Activated CD8-positive, alpha-beta memory T cell treated with anti-CD3 and anti-CD28 coated beads for 36 hours (primary cell): Measurements from ENCODE around the gene PLD1. TPM values are rescaled to one million over a fixed set of nuclear protein-coding genes. Genes with fewer than 3 reads are reported as not detected.

Experiments used
- CTCF ChIA-PET: fragments of 350-600 bp; sonication (Branson Sonifier 250); formaldehyde crosslinking; loops from one replicate; lab custom pipeline; 2021; ENCODE audit warnings: antibody characterized with exemption; lab: Charles Lee
- POLR2A ChIA-PET: fragments of 350-600 bp; sonication (Branson Sonifier 250); formaldehyde crosslinking; loops from one replicate; lab custom pipeline; 2021; ENCODE audit warnings: antibody characterized with exemption; lab: Charles Lee
- total RNA-seq, 2 experiments: library from RNA; stranded (reverse); gene quantifications; one replicate each; pipeline ENCODE4 v1.2.3, GENCODE V29; 2021

The PLD1 gene
- total RNA-seq, 2 experiments from 2014 or later = 0.19 to 0.80 TPM

GRCh38 chr3:171840811-171841619 is 30.7 kb upstream of the PLD1 start:
- POLR2A ChIA-PET = no interaction called here
- CTCF ChIA-PET = no interaction called here

DNA sequence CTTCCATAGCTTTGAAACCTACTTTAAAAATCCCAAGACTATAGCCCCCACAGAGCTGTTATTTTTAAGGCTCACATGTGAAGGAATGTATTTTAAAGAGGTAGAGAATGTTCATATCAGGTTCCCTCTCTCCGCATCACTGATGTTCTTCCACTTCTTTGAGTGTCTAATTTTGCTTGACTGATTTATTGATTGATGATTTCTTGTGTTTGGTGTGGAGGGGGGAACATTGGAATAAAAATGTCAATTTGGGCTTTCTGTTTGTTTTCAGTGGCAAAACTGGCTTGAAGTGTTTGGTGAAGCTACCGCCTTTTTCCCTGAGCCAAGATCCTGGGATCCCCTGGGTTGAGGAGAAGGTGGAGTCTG is 30.1 kb upstream of the PLD1 start:
- ChIA-PET POLR2A (no interaction called here), CTCF (no interaction called here)

DNA sequence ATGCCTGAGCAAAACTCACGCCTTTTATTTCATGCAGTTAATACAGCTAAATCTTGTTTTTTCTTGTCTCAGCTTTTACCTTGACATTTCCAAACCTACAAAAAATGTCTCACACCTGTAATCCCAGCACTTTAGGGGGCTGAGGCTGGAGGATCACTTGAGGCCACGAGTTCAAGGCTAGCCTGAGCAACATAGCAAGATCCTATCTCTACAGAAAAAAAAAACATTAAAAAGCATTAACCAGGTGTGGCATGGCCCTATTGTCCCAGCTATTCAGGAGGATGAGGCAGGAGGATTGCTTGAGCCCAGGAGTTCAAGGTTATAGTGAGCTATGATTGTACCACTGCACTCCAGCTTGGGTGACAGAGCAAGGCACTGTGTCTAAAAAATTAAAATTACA is 29.0 kb upstream of the PLD1 start:
- ChIA-PET POLR2A (no interaction called here), CTCF (interaction anchor here (0.7 kb wide), 1 partner anchor 368 kb away, joined by 4 read pairs; no protein-coding TSS in a partner anchor)

GRCh38 chr3:171838218-171838720 is 28.0 kb upstream of the PLD1 start:
- CTCF ChIA-PET = interaction anchor here (1.1 kb wide), 1 partner anchor 12 kb away, joined by 3 read pairs; no protein-coding TSS in a partner anchor

DNA sequence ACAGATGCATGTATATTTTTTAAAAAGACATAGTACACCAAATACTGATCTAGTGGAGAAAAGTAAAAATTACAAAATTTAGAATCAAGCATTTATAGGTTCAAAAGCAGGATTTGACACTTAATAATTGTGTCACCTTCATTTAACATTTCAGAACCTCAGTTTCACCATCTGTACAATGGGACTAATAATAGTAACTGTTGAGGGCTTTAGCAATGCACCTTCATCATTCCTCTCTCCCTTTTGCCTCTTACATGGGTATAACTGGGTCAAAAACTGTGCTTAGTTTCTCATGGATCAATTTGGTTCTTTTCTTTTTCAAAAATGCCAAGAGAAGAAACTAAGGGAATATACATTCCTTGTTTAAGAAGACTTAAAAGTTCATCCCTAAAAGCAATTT is 27.4 kb upstream of the PLD1 start:
- POLR2A ChIA-PET = no interaction called here
- CTCF ChIA-PET = interaction anchor here (1.1 kb wide), 1 partner anchor 12 kb away, joined by 3 read pairs; no protein-coding TSS in a partner anchor

More at GRCh38 chr3:171838218-171838720, 28.0 kb upstream of the PLD1 start:
- POLR2A ChIA-PET = no interaction called here

DNA sequence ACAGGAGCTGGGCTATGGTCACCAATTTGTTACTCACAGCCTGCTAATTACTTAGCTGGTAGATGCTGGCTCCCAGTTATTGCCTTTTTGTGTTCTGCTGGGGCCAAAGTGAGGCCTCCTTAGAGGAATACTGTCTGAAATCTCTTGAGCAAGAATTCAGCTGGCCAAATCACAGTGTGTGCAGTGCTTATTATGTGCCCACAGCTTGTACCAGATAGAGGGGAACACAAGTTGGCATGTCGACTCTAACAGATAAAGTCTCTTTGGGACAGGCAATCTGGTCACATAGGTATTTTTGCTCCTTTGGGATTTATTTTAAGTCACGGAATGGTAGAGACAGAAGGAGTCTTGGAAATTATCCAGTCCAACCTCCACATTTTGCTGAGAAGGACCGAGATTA is 26.6 kb upstream of the PLD1 start:
- ChIA-PET POLR2A (no interaction called here), CTCF (no interaction called here)

DNA sequence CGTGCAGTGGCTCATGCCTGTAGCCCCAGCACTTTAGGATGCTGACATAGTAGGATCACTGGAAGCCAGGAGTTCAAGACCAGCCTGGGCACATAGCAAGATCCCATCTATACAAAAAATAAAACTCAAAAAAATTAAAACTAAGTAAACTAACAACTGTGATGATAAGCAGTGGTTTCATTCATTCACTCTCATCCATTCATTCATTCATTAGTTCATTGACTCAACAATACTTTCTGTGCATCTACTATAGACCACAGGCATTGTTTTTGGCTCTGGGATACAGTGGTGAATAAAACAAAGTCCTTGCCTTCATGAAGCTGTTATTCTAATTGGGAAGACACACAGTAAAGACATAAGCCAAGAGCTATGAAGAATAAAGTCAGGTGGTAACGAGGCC is 25.3 kb upstream of the PLD1 start:
- POLR2A ChIA-PET = no interaction called here
- CTCF ChIA-PET = no interaction called here

- CTCF ChIA-PET = no interaction called here
- POLR2A ChIA-PET = no interaction called here
Observed at GRCh38 chr3:171835116-171835515, 24.8 kb upstream of the PLD1 start.

- ChIA-PET POLR2A (no interaction called here), CTCF (no interaction called here)
Observed at GRCh38 chr3:171834461-171834801, 24.1 kb upstream of the PLD1 start.

DNA sequence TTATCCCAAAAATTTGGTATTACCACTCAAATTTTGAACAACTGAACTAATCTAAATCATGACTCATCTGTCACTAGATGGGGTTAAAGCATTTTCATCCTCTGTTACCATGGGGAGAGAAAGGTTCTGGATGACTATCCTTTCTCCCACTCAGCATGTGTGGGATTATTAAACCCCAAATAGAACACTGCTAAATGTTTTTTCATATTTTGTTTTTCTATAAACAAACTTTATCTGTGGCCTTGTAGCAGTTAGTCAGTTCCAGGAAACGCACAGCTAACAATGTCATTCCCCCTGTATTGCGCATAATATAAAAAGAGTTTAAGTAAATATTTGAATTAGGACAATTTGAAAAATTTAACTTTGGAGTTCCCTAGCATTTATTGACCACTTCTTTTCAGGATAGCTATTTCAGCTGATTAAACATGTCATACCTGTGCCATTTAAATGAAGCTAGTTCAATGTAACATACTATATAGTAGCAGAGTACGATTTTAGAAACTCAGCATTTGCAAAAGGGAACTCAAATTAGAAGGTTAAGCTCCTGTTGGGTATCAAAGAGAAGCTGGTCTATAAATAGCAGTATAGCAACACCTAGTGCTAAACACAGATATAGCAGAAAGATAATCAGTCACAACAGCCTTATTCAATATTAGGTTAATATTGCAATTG is 23.6 kb upstream of the PLD1 start:
- POLR2A ChIA-PET = no interaction called here

DNA sequence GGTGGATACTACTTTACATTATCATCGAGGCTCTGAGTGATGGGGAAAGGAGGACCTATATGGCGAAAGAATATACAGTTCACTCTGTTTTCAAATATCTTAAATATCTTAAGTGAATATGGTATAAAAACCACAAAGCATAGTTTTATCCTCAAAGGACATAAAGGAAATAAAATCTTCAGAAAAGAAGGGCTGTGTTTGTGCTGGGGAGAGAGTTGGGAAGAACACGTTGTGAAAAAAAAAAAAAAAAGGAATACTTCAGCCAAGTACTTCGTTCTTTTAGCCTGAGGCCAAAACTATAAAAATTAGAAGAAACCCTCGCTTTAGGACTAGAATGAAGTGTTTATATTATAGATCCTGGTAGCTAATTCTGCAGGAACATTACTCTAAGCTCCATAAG is 22.7 kb upstream of the PLD1 start:
- ChIA-PET CTCF (no interaction called here), POLR2A (no interaction called here)

More for the DNA sequence above, 23.6 kb upstream of the PLD1 start:
- CTCF ChIA-PET = no interaction called here

- CTCF ChIA-PET = no interaction called here
- POLR2A ChIA-PET = no interaction called here
Observed at GRCh38 chr3:171831936-171832335, 21.7 kb upstream of the PLD1 start.

DNA sequence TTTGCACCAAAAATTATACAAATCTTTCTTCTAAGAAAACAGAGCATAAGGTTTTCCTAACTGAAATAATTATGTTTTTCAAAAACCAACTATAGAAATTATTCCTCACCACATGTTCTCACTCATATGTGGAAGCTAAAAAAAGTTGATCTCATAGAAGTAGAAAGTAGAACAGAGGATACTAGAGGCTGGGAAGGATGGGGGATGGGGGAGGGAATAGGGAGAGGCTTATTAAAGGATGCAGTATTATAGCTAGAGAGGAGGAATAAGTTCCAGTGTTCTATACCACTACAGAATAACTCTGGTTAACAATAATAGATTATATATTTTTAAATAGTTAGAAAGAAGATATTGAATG is 20.2 kb upstream of the PLD1 start:
- ChIA-PET CTCF (no interaction called here), POLR2A (no interaction called here)

DNA sequence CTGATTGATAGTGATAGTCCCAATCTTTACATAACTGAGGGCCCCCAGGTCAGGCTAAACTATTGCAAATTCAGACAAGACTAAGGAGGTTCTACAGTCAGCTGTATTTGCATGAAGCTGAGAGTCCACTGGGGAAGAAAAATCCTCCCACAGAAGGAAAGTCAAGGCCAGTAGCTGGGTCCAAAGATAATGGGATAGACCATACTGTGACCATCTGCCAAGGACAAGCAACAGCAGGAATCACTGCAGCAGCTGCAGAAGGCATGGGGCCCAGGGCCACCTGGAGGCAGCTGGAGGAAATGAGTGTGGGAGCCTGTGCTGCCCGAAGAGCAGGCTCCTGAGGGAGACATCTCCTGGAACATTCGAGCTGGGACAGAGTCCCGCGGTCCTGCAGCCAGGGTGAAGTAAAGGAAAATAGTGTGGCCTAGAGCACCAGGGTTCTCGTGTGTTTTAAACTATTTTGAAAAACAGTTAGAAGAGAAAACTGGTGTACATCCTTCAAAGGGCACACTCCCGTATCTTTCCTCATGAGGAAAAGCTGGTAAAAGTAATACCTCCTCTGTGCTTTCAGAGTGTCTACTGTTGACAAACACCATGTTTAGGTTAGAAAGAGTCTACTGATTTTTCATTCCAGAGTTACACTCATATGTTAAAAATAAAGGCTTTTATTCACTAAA is 19.7 kb upstream of the PLD1 start:
- CTCF ChIA-PET = no interaction called here
- POLR2A ChIA-PET = no interaction called here

GRCh38 chr3:171828902-171829770 is 18.9 kb upstream of the PLD1 start:
- POLR2A ChIA-PET = no interaction called here

DNA sequence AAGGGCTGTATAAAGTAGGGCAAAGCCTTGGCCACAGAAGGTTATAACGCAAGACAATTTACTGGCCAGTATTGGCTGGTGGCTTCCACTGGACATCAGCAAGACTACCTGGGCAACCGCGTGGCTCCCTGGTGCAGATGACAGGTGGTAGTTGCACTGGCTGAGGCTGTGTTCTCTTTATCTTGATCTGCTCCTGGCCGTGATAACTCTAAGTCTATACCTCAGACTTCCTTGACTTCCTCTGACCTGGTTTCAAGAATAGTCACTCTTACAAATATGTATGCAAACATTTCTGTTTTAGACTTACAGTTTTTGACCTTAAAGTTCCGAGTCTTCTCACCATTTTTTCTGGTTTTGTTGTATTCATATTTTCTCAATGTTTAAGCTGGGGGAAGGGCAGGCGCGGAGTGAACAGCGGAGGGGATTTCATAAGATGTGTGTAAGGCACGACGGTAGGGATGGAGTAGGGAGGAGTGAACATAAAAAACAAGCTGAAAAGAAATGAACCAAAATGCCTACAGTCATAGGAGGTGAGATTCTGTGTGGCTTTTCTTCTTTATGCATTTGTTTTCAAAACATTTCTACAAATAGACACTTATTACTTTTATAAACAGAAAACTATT is 17.7 kb upstream of the PLD1 start:
- ChIA-PET POLR2A (no interaction called here), CTCF (no interaction called here)

More at GRCh38 chr3:171828902-171829770, 18.9 kb upstream of the PLD1 start:
- CTCF ChIA-PET = no interaction called here

DNA sequence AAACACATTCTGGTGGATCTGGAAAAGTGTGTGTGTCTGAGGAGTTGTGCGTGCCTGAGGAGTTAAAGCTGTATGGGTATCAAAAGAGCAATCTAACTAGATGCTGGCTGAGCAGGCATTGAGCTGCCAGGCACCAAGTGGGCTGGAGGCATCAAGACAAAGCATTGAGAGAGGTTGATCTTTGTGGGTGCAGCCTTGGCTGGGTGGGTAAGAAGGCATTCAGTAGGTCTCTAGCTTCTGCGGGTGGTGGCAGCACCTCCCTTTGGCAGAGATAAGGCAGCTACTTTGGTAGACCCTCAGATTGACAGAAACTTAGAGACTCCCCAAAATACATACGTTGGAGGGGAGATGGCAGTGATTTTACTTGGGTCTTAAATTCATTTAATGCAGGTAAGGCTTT is 17.1 kb upstream of the PLD1 start:
- POLR2A ChIA-PET = no interaction called here
- CTCF ChIA-PET = no interaction called here

DNA sequence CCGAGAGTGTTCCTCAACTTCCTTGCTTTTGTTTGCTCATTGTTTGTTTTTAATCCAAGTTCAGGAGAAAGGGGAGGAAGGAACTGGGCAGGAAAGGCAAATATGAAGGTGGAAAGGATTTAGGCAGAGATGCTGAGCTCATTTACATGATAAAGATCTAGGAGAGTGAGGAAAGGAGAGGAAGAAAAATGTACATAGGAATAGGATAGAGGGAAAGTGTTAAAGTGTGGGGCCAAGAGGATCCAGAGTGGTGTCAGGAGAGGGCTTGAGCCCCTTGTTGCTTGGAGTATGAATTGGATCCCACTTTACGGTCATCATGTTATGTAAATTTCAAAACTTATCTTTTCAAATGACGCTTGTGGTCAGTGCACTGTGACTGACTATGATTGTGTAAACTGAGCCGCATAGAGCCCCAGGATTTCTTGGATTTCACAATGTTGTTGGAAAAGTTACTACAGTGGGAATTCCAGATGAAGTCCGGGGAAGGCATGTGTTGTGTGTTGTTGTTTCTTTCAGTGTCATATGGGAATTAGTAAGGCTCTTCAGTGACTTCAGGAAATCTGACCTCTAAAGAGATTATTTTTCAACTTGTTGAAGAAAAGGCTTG is 15.0 kb upstream of the PLD1 start:
- CTCF ChIA-PET = no interaction called here

GRCh38 chr3:171824824-171825221 is 14.5 kb upstream of the PLD1 start:
- CTCF ChIA-PET = no interaction called here

More for the DNA sequence above, 15.0 kb upstream of the PLD1 start:
- POLR2A ChIA-PET = no interaction called here

More at GRCh38 chr3:171824824-171825221, 14.5 kb upstream of the PLD1 start:
- POLR2A ChIA-PET = no interaction called here
